ENCODE data around the gene KHSRP.

DNA sequence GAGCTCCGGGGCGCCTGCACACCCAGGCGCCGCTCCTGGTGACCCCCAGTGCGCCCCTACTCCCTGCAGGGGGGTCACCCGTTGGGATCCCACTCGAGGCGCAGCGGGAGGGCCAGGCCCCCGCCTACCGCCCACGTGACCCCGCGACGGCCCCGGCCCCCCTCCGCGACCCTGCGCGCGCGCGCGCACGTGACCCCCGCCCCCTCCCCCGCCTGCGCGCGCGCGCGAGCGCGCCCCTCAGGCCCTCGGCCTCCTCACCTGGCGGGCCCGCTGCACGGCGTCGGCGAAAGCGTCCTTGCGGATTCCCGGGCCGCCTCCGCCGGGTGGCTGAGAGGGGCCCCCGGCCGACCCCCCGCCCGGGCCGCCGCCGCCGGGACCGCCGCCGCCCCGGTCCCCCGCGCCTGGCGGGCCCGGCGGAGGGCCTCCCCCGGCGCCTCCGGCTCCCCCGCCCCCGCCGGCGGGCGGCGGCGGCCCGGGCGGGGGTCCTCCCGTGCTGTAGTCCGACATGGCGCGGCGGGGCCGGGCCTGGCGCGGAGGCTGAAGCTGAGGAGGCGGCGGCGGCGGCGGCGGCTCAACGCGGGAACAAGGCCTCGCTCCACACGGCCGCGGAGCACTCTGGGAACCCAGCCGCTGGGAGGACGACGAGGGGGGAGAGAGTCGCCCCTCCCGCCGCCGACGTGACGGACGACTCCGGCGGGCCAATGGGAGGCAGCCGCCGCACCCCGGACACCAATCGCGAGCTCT, at the start of gene KHSRP:
- no peak for TF ChIP-seq CTCF (IDR thresholded peaks at IDR 0.05)
- peak; percentile 67 to 72 for TF ChIP-seq POLR2A (IDR thresholded peaks at IDR 0.05)
